Tibial artery (tissue), 4 donors: Measurements from ENCODE around the gene DCLK2.

Experiments used
- DNase-seq, 2 donors: peaks; one replicate each; pipeline ENCODE4 v3.0.0-alpha.2; 2019
- H3K27ac ChIP-seq, 2 donors: fragments of 200-600 bp; sonication (generic) in 1 of 2; 1 replicate in 1 of 2; 2 replicates in 1 of 2; pipeline ENCODE4 v1.5.1; 2018 to 2019; ENCODE audit warnings: mild to moderate bottlenecking in 1 of 2
- H3K27me3 ChIP-seq, 2 donors: fragments of 200-600 bp; sonication (generic) in 1 of 2; one replicate each; pipeline versions ENCODE4 v1.5.1 to v1.6.0; 2016 to 2019
- H3K36me3 ChIP-seq, 3 donors: fragments of 200-600 bp; sonication (generic) in 2 of 3; one replicate each; pipeline ENCODE4 v1.5.1; 2016 to 2019; ENCODE audit warnings: mild to moderate bottlenecking in 2 of 3
- H3K4me1 ChIP-seq, 4 donors: fragments of 200-600 bp; sonication (generic) in 2 of 4; 1 replicate in 3 of 4; 2 replicates in 1 of 4; pipeline ENCODE4 v1.5.1; 2016 to 2019
- H3K4me3 ChIP-seq, 2 donors: fragments of 200-600 bp; sonication (generic) in 1 of 2; 1 replicate in 1 of 2; 2 replicates in 1 of 2; pipeline ENCODE4 v1.5.1; 2018 to 2019; ENCODE audit warnings: mild to moderate bottlenecking in 2 of 2
- H3K9me3 ChIP-seq, 3 donors: fragments of 200-600 bp; sonication (generic) in 1 of 3; one replicate each; pipeline ENCODE4 v1.5.1; 2016 to 2019
- intact Hi-C: fragments of 100-400 bp; cut with DNase I; formaldehyde crosslinking; loops from one replicate; pipeline ENCODE4 v1.15.0; 2023; ENCODE audit warnings: low total_unique reads
- TF ChIP-seq, protein P1 (sequence below), 2 experiments: fragments of 200-600 bp in 1 of 2; fragments of 450-650 bp in 1 of 2; IDR thresholded peaks; one replicate each; pipeline ENCODE4 v1.5.1; 2017 to 2019; ENCODE audit warnings: antibody characterized with exemption in 2 of 2, mild to moderate bottlenecking in 1 of 2, moderate library complexity in 1 of 2

Gene DCLK2

DNA sequence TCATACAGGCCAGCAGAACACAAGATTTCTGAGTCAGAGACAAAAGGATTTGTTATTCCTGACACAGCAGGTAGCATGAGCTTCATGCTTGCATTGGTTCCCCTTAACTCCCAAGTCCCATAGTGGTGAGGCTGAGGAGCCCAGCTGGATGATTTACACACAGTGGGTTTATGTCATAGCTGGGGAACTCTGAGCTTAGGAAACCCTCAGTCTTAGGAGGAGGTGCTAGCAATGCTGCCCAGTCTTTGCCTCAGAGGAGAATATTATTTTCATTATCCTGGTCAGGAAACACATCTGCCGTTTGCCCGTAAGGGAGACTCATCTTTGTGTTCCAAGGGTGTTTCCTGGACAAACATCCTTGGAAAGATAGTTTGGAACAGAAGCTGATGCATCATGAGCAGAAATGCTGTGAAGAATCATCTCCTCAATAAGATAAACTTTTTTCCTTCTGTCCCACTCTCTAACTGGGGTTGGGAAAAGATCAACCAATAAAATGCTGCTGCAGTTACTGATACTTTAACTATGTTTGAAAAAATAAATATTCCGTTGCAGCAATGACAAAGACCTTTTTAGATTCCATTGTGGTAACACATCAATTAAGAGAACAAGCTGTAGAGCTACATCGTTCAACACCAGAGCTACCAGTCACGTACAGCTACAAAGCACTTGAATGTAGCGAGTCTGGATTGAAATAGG, 146.8 kb downstream of the DCLK2 start:
- TF ChIP-seq, protein P1, sequence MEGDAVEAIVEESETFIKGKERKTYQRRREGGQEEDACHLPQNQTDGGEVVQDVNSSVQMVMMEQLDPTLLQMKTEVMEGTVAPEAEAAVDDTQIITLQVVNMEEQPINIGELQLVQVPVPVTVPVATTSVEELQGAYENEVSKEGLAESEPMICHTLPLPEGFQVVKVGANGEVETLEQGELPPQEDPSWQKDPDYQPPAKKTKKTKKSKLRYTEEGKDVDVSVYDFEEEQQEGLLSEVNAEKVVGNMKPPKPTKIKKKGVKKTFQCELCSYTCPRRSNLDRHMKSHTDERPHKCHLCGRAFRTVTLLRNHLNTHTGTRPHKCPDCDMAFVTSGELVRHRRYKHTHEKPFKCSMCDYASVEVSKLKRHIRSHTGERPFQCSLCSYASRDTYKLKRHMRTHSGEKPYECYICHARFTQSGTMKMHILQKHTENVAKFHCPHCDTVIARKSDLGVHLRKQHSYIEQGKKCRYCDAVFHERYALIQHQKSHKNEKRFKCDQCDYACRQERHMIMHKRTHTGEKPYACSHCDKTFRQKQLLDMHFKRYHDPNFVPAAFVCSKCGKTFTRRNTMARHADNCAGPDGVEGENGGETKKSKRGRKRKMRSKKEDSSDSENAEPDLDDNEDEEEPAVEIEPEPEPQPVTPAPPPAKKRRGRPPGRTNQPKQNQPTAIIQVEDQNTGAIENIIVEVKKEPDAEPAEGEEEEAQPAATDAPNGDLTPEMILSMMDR (IDR thresholded peaks at IDR 0.05), result no peak
- intact Hi-C loops, result no loop called here
- no peak for DNase-seq
- Histone ChIP-seq H3K27me3 (no peaks in the 10 kb centered on the region), H3K4me1 (peaks cover 0 to 13% (median 0%) of the 10 kb centered on the region in 4 donors), H3K36me3 (peaks cover 0 to 7% (median 0%) of the 10 kb centered on the region in 3 donors), H3K27ac (no peak overlapping the region), H3K4me3 (no peak overlapping the region), H3K9me3 (no peaks in the 10 kb centered on the region)

DNA sequence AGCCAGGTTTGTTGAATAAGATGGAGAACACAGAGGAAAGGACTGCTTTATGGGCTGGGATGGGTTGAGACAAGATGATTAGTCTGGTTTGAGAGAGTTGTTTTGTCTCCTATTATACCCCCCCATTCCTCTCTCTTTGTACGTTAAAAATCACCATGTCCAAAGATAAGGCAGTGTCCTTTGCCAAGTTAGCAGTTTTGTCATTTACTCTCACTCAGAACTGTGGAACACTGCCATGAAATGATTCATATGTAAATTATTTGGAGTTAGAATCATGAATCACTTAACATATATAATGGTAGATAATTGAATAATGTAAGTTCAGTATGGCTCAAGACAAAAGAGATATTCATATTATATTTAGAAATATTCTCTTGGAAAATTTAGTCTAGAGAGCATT, 151.3 kb downstream of the DCLK2 start:
- Histone ChIP-seq H3K36me3 (peaks cover 0 to 7% (median 0%) of the 10 kb centered on the region in 3 donors), H3K27me3 (no peaks in the 10 kb centered on the region), H3K4me3 (no peak overlapping the region), H3K4me1 (peaks cover 3 to 36% (median 7%) of the 10 kb centered on the region in 4 donors), H3K27ac (no peak overlapping the region), H3K9me3 (no peaks in the 10 kb centered on the region)
- no peak for DNase-seq
- intact Hi-C loops, result no loop called here
- TF ChIP-seq, protein P1 (IDR thresholded peaks at IDR 0.05), result no peak

DNA sequence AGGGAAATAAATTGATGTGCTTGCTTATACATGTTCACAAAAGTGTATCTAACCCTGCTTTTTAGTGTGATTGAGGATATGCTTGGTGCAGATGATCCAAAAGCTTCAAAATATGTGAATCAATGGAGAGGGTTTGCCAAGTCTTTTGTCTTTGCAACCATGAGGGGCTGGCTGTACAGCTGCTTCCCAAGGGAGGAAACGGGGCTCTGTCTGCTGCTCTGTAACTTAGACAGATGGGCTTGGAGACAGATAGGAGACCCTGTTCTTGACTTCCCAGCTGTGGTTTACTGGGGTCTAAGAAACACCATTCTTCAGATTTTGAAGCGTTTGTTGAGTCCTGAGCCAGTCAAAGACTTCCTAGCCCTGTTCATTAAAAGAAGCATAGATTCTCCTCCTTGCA, 152.3 kb downstream of the DCLK2 start:
- intact Hi-C loops, result loop anchor here (10.0 kb wide), 1 partner anchor 156 kb away; the partner anchor contains the start of gene DCLK2
- Histone ChIP-seq H3K27ac (no peak overlapping the region), H3K4me1 (peaks cover 3 to 37% (median 8%) of the 10 kb centered on the region in 4 donors), H3K9me3 (no peaks in the 10 kb centered on the region), H3K4me3 (no peak overlapping the region), H3K27me3 (no peaks in the 10 kb centered on the region), H3K36me3 (no peaks in the 10 kb centered on the region)
- TF ChIP-seq, protein P1 (IDR thresholded peaks at IDR 0.05), result no peak
- DNase-seq, result no peak

DNA sequence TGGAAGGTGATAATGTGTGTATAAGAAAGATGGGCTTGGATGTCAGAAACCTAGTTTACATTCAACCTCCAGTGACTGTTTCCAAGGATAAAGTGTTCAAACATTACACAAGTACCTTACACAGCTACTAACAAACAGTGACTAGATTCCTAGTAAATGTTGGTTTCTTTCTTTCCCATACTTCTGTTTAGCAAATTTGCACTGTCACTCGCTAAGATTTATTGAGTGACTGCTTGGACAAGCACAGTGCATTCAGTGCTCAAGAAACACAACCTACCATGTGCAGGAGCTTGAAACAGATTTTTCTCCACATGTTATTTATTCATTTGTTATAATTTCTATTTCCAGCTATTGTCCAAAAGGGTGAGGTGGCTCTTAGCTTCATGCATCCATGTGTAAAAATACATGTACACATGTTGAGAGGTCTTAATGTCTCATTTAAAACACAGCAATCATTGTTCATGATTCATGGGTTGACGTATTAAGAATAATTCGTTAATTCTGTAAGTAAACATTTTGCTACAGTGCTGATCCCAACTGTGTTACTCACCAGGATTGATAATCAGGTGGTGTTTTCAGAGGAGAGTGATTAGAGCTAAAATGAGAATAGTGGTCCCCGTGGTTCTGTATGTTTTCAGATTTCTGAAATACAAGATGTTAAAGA, 153.0 kb downstream of the DCLK2 start:
- Histone ChIP-seq H3K4me1 (peaks cover 3 to 44% (median 13%) of the 10 kb centered on the region in 4 donors), H3K36me3 (no peaks in the 10 kb centered on the region), H3K27ac (peak overlapping the region; percentile 36 to 49), H3K27me3 (no peaks in the 10 kb centered on the region), H3K4me3 (no peak overlapping the region), H3K9me3 (no peaks in the 10 kb centered on the region)
- TF ChIP-seq, protein P1 (IDR thresholded peaks at IDR 0.05), result no peak
- DNase-seq, result no peak
- intact Hi-C loops, result loop anchor here (10.0 kb wide), 1 partner anchor 156 kb away; the partner anchor contains the start of gene DCLK2

DNA sequence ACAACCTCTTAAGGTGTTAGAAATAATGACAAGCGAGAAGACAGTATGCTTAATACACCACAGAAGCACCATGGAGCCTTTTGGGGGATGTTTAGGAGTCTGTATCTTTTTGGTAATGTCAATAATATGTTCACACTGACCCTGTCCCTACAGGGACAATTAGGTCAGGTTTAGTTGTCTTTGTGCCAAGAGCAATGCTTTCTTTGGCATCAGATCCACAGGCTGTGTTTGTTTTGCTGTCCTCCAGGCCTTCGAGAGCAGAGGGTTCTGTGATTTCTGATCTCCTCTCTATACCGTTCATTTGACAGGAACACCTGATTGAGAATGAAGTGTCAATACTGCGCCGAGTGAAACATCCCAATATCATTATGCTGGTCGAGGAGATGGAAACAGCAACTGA, 153.8 kb downstream of the DCLK2 start:
- TF ChIP-seq, protein P1 (IDR thresholded peaks at IDR 0.05), result no peak
- Histone ChIP-seq H3K4me1 (peaks cover 3 to 51% (median 19%) of the 10 kb centered on the region in 4 donors), H3K9me3 (no peaks in the 10 kb centered on the region), H3K4me3 (no peak overlapping the region), H3K27ac (peak overlapping the region; percentile 36 to 49), H3K27me3 (no peaks in the 10 kb centered on the region), H3K36me3 (no peaks in the 10 kb centered on the region)
- intact Hi-C loops, result loop anchor here (10.0 kb wide), 1 partner anchor 157 kb away; the partner anchor contains the start of gene DCLK2
- DNase-seq, result no peak
